ENCODE results near the gene ERGIC2.
"Not testable (repeated sequence)": the region's sequence is repeated elsewhere in the genome, so short reads cannot be mapped to it uniquely, and the experiment has no call there.

Gene ERGIC2

GRCh38 chr12:29299633-29300032 lies 81.3 kb downstream of the ERGIC2 start:
- ChIA-PET CTCF (interaction anchor here (0.7 to 1.4 kb wide), 2 partner anchors 9 to 462 kb away, joined by 3 to 6 read pairs; no protein-coding TSS in a partner anchor), POLR2A (no interaction called here)
- no peaks in the 10 kb centered on the region for H3K9me3 ChIP-seq (ENCODE audit: control insufficient read depth, insufficient read depth, low read depth, low read length)
- H3K4me1 ChIP-seq (ENCODE audit: control insufficient read depth, insufficient read depth, low read length): no peaks in the 10 kb centered on the region
- no peak overlapping the region for H3K27ac ChIP-seq (ENCODE audit: extremely low read depth, low read depth, low read length)
- no peak overlapping the region for H3K4me3 ChIP-seq (ENCODE audit: low read depth, low read length)
- no peaks in the 10 kb centered on the region for H3K36me3 ChIP-seq (ENCODE audit: control insufficient read depth in 2 of 2, insufficient read depth in 1 of 2, low read length in 2 of 2)
- TF ChIP-seq SALL2 (tag by site-specific recombination; IDR thresholded peaks at IDR 0.05; ENCODE audit: borderline replicate concordance) (no peak), ZNF23 (tag by site-specific recombination; IDR thresholded peaks at IDR 0.05; ENCODE audit: borderline replicate concordance) (no peak), INSM2 (tag by site-specific recombination; IDR thresholded peaks at IDR 0.05) (no peak), ZNF155 (tag by site-specific recombination; IDR thresholded peaks at IDR 0.05) (no peak), ZNF404 (tag by site-specific recombination; IDR thresholded peaks at IDR 0.05) (no peak), ZSCAN18 (tag by site-specific recombination; IDR thresholded peaks at IDR 0.05) (no peak), ZNF658 (tag by site-specific recombination; IDR thresholded peaks at IDR 0.05) (no peak), KLF9 (tag by site-specific recombination; IDR thresholded peaks at IDR 0.05; ENCODE audit: low read depth) (no peak)

GRCh38 chr12:29291226-29291625 lies 89.7 kb downstream of the ERGIC2 start:
- Histone ChIP-seq H3K4me1 (ENCODE audit: control insufficient read depth, insufficient read depth, low read length) (no peaks in the 10 kb centered on the region), H3K4me3 (ENCODE audit: low read depth, low read length) (no peak overlapping the region), H3K9me3 (ENCODE audit: control insufficient read depth, insufficient read depth, low read depth, low read length) (no peaks in the 10 kb centered on the region), H3K27ac (ENCODE audit: extremely low read depth, low read depth, low read length) (no peak overlapping the region), H3K36me3 (ENCODE audit: control insufficient read depth in 2 of 2, insufficient read depth in 1 of 2, low read length in 2 of 2) (no peaks in the 10 kb centered on the region)
- TF ChIP-seq ZNF521 (tag by site-specific recombination; IDR thresholded peaks at IDR 0.05) (no peak), ZNF600 (tag by site-specific recombination; IDR thresholded peaks at IDR 0.05) (no peak), ZNF677 (tag by site-specific recombination; IDR thresholded peaks at IDR 0.05) (no peak), TCF7L2 (IDR thresholded peaks at IDR 0.05; ENCODE audit: borderline replicate concordance, low read depth, low read length) (no peak)
- ChIA-PET POLR2A (no interaction called here), CTCF (interaction anchor here (0.7 kb wide), 1 partner anchor 17 kb away, joined by 3 read pairs; no protein-coding TSS in a partner anchor)

GRCh38 chr12:29290475-29290874 lies 90.5 kb downstream of the ERGIC2 start:
- H3K9me3 ChIP-seq (ENCODE audit: control insufficient read depth, insufficient read depth, low read depth, low read length); CTCF ChIA-PET; H3K27ac ChIP-seq (ENCODE audit: extremely low read depth, low read depth, low read length); H3K36me3 ChIP-seq (ENCODE audit: control insufficient read depth in 2 of 2, insufficient read depth in 1 of 2, low read length in 2 of 2); H3K4me3 ChIP-seq (ENCODE audit: low read depth, low read length); H3K4me1 ChIP-seq (ENCODE audit: control insufficient read depth, insufficient read depth, low read length); POLR2A ChIA-PET: not testable (repeated sequence)
- TF ChIP-seq ZNF146 (tag by site-specific recombination; IDR thresholded peaks at IDR 0.05) (peak; percentile 82), ZNF580 (tag by site-specific recombination; IDR thresholded peaks at IDR 0.05) (peak; percentile 68)

GRCh38 chr12:29288031-29288430 lies 92.9 kb downstream of the ERGIC2 start:
- Histone ChIP-seq H3K4me1 (ENCODE audit: control insufficient read depth, insufficient read depth, low read length) (no peaks in the 10 kb centered on the region), H3K27ac (ENCODE audit: extremely low read depth, low read depth, low read length) (no peak overlapping the region), H3K9me3 (ENCODE audit: control insufficient read depth, insufficient read depth, low read depth, low read length) (no peaks in the 10 kb centered on the region), H3K36me3 (ENCODE audit: control insufficient read depth in 2 of 2, insufficient read depth in 1 of 2, low read length in 2 of 2) (no peaks in the 10 kb centered on the region), H3K4me3 (ENCODE audit: low read depth, low read length) (no peak overlapping the region)
- POLR2A ChIA-PET: no interaction called here
- CTCF ChIA-PET: interaction anchor here (1.1 kb wide), 1 partner anchor 29 kb away, joined by 3 read pairs; no protein-coding TSS in a partner anchor
- TF ChIP-seq RBAK (tag by site-specific recombination; IDR thresholded peaks at IDR 0.05): no peak
- no peak for TF ChIP-seq KLF16 (tag by site-specific recombination; IDR thresholded peaks at IDR 0.05)
- TF ChIP-seq ZBTB7A (tag by site-specific recombination; IDR thresholded peaks at IDR 0.05; ENCODE audit: low read depth): no peak
- no peak for TF ChIP-seq ZBTB11 (tag by site-specific recombination; conservative IDR thresholded peaks at IDR 0.05; ENCODE audit: low read depth)
